ENCODE measurements around the gene ATP10B.

The ATP10B gene

GRCh38 chr5:160672521-160672920 is 179.5 kb downstream of the ATP10B start:
- Histone ChIP-seq H3K27me3 (ENCODE audit: insufficient read depth, low read length) (no peaks in the 10 kb centered on the region), H4K20me1 (ENCODE audit: insufficient read depth, low read length) (no peaks in the 10 kb centered on the region), H3K4me2 (ENCODE audit: low read length) (no peak overlapping the region), H2AFZ (ENCODE audit: low read length) (no peak overlapping the region), H3F3A (ENCODE audit: insufficient read depth, low read length) (no peaks in the 10 kb centered on the region), H3K4me1 (ENCODE audit: insufficient read depth, low read length, severe bottlenecking) (no peaks in the 10 kb centered on the region), H3K9me3 (ENCODE audit: low read length) (no peaks in the 10 kb centered on the region), H3K79me2 (ENCODE audit: insufficient read depth, low read length) (no peaks in the 10 kb centered on the region), H3K9ac (ENCODE audit: low read length) (no peak overlapping the region), H3K4me3 (ENCODE audit: low read depth, low read length, poor library complexity, severe bottlenecking) (no peak overlapping the region), H3K9me2 (ENCODE audit: low read depth, low read length) (no peaks in the 10 kb centered on the region), H3K27ac (ENCODE audit: low read depth, low read length, poor library complexity, severe bottlenecking) (no peak overlapping the region), H3K36me3 (ENCODE audit: insufficient read depth, low read length) (no peaks in the 10 kb centered on the region)
- TF ChIP-seq EZH2 (IDR thresholded peaks at IDR 0.05; ENCODE audit: borderline replicate concordance, low read length) = no peak
- TF ChIP-seq, protein P1, sequence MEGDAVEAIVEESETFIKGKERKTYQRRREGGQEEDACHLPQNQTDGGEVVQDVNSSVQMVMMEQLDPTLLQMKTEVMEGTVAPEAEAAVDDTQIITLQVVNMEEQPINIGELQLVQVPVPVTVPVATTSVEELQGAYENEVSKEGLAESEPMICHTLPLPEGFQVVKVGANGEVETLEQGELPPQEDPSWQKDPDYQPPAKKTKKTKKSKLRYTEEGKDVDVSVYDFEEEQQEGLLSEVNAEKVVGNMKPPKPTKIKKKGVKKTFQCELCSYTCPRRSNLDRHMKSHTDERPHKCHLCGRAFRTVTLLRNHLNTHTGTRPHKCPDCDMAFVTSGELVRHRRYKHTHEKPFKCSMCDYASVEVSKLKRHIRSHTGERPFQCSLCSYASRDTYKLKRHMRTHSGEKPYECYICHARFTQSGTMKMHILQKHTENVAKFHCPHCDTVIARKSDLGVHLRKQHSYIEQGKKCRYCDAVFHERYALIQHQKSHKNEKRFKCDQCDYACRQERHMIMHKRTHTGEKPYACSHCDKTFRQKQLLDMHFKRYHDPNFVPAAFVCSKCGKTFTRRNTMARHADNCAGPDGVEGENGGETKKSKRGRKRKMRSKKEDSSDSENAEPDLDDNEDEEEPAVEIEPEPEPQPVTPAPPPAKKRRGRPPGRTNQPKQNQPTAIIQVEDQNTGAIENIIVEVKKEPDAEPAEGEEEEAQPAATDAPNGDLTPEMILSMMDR (IDR thresholded peaks at IDR 0.05; ENCODE audit: low read length) = no peak

DNA sequence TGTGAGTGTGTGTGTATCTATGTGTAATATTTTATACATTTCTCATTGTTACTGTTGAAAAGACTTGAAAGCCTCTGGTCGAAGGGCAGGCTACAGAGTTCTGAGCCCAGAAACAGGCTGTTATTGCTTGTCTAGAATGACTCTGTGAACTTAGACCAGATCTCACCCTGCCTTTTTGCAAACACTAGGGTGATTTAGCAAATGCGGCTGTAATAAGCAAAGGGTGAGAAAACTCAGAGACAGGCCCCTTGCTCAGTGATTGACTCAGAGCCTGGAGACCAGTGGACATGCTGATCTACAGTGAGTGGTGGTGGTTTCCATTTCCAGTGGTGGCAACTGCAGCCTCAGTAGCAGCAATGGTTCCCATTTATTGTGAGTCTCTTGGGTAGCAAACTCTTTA is 183.7 kb downstream of the ATP10B start:
- no peak overlapping the region for H3K4me3 ChIP-seq (ENCODE audit: low read depth, low read length, poor library complexity, severe bottlenecking)
- no peaks in the 10 kb centered on the region for H3K27me3 ChIP-seq (ENCODE audit: insufficient read depth, low read length)
- no peak for TF ChIP-seq EZH2 (IDR thresholded peaks at IDR 0.05; ENCODE audit: borderline replicate concordance, low read length)
- TF ChIP-seq, protein P1 (IDR thresholded peaks at IDR 0.05; ENCODE audit: low read length) = no peak
- H3K9me3 ChIP-seq (ENCODE audit: low read length) = no peaks in the 10 kb centered on the region
- H3K9me2 ChIP-seq (ENCODE audit: low read depth, low read length) = no peaks in the 10 kb centered on the region
- no peak overlapping the region for H3K4me2 ChIP-seq (ENCODE audit: low read length)
- no peak overlapping the region for H3K27ac ChIP-seq (ENCODE audit: low read depth, low read length, poor library complexity, severe bottlenecking)
- H3K9ac ChIP-seq (ENCODE audit: low read length) = no peak overlapping the region
- H4K20me1 ChIP-seq (ENCODE audit: insufficient read depth, low read length) = no peaks in the 10 kb centered on the region
- no peaks in the 10 kb centered on the region for H3K4me1 ChIP-seq (ENCODE audit: insufficient read depth, low read length, severe bottlenecking)
- H3K79me2 ChIP-seq (ENCODE audit: insufficient read depth, low read length) = no peaks in the 10 kb centered on the region
- no peaks in the 10 kb centered on the region for H3F3A ChIP-seq (ENCODE audit: insufficient read depth, low read length)
- no peaks in the 10 kb centered on the region for H3K36me3 ChIP-seq (ENCODE audit: insufficient read depth, low read length)
- H2AFZ ChIP-seq (ENCODE audit: low read length) = no peak overlapping the region

DNA sequence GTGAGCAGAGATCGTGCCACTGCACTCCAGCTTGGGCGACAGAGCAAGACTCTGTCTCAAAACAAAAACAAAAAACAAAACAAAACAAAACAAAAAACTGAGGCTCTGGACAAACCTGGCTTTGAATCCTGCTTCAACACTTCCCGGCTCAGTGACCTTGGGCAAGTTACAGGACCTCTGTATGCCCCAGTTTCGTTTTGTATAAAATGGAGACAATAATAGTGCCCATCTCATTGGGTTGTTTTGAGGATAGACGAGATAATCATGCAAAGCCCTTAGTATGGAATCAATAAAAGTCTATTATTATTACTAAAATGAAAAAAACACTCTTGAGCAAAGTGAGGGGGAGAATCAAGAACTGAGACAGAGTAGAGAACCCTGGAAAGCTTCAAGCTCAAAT is 184.9 kb downstream of the ATP10B start:
- no peak overlapping the region for H3K4me2 ChIP-seq (ENCODE audit: low read length)
- H3K4me1 ChIP-seq (ENCODE audit: insufficient read depth, low read length, severe bottlenecking) = no peaks in the 10 kb centered on the region
- no peak overlapping the region for H3K27ac ChIP-seq (ENCODE audit: low read depth, low read length, poor library complexity, severe bottlenecking)
- no peak overlapping the region for H3K9ac ChIP-seq (ENCODE audit: low read length)
- no peak overlapping the region for H2AFZ ChIP-seq (ENCODE audit: low read length)
- no peaks in the 10 kb centered on the region for H3K79me2 ChIP-seq (ENCODE audit: insufficient read depth, low read length)
- no peaks in the 10 kb centered on the region for H3K36me3 ChIP-seq (ENCODE audit: insufficient read depth, low read length)
- no peak overlapping the region for H3K4me3 ChIP-seq (ENCODE audit: low read depth, low read length, poor library complexity, severe bottlenecking)
- no peaks in the 10 kb centered on the region for H3F3A ChIP-seq (ENCODE audit: insufficient read depth, low read length)
- no peaks in the 10 kb centered on the region for H3K9me2 ChIP-seq (ENCODE audit: low read depth, low read length)
- no peaks in the 10 kb centered on the region for H3K9me3 ChIP-seq (ENCODE audit: low read length)
- TF ChIP-seq EZH2 (IDR thresholded peaks at IDR 0.05; ENCODE audit: borderline replicate concordance, low read length) = no peak
- TF ChIP-seq, protein P1 (IDR thresholded peaks at IDR 0.05; ENCODE audit: low read length) = no peak
- H3K27me3 ChIP-seq (ENCODE audit: insufficient read depth, low read length) = no peaks in the 10 kb centered on the region
- H4K20me1 ChIP-seq (ENCODE audit: insufficient read depth, low read length) = no peaks in the 10 kb centered on the region
